ENCODE data around the gene DES.

GRCh38 chr2:219388121-219388906 lies 29.9 kb upstream of the DES start:
- TF ChIP-seq EZH2 (IDR thresholded peaks at IDR 0.05; ENCODE audit: borderline replicate concordance, low read length), result no peak
- TF ChIP-seq, protein P1, sequence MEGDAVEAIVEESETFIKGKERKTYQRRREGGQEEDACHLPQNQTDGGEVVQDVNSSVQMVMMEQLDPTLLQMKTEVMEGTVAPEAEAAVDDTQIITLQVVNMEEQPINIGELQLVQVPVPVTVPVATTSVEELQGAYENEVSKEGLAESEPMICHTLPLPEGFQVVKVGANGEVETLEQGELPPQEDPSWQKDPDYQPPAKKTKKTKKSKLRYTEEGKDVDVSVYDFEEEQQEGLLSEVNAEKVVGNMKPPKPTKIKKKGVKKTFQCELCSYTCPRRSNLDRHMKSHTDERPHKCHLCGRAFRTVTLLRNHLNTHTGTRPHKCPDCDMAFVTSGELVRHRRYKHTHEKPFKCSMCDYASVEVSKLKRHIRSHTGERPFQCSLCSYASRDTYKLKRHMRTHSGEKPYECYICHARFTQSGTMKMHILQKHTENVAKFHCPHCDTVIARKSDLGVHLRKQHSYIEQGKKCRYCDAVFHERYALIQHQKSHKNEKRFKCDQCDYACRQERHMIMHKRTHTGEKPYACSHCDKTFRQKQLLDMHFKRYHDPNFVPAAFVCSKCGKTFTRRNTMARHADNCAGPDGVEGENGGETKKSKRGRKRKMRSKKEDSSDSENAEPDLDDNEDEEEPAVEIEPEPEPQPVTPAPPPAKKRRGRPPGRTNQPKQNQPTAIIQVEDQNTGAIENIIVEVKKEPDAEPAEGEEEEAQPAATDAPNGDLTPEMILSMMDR (conservative IDR thresholded peaks at IDR 0.05 in 1 of 2, IDR thresholded peaks at IDR 0.05 in 1 of 2; ENCODE audit: extremely low read depth in 1 of 2, insufficient read depth in 1 of 2, low read depth in 1 of 2, low read length in 2 of 2), result peak; percentile 20 to 44

All from mammary epithelial cell (primary cell).